GM12891 (cell line): ENCODE measurements around the gene POLG2.

Experiments
- PAX5 ChIP-seq: IDR thresholded peaks from 2 replicates; pipeline ENCODE4 v1.6.1; 2011; ENCODE audit warnings: low read length, moderate library complexity, mild to moderate bottlenecking; ENCODE audit not compliant: insufficient read depth, severe bottlenecking
- POLR2A ChIP-seq: IDR thresholded peaks from 2 replicates; pipeline ENCODE4 v1.6.1; 2011; ENCODE audit warnings: low read depth, low read length, control low read depth
- TAF1 ChIP-seq: IDR thresholded peaks from 2 replicates; pipeline ENCODE4 v1.6.1; 2011; ENCODE audit warnings: low read depth, low read length, control low read depth

DNA sequence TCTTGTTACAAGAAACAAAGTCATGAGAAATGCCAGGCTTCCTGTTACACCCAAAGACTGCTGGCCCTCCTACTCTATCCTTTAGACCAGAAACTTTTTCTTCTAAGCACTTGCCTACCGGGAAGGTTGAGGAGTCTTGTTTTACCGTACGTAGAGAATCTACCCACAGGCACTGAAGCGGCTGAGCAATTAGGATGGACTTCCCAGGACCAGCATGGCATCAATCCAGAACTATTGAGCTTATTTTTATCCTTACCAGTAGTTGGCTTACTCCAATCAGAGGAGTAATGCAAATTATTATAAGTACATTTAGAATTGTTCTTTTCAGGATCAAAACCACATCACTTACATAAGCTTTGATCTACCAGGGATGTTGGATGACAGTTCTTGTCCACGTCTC lies 35.6 kb upstream of the POLG2 start:
- no peak for TF ChIP-seq TAF1
- TF ChIP-seq PAX5, result no peak
- TF ChIP-seq POLR2A, result no peak
